Germinal center (tissue), 1 donor: Measurements from ENCODE around the gene VCP.

Source experiments
- DNase-seq: peaks from one replicate; pipeline ENCODE4 v3.0.0; 2012; ENCODE audit warnings: mixed read lengths, low spot score

Gene VCP

DNA sequence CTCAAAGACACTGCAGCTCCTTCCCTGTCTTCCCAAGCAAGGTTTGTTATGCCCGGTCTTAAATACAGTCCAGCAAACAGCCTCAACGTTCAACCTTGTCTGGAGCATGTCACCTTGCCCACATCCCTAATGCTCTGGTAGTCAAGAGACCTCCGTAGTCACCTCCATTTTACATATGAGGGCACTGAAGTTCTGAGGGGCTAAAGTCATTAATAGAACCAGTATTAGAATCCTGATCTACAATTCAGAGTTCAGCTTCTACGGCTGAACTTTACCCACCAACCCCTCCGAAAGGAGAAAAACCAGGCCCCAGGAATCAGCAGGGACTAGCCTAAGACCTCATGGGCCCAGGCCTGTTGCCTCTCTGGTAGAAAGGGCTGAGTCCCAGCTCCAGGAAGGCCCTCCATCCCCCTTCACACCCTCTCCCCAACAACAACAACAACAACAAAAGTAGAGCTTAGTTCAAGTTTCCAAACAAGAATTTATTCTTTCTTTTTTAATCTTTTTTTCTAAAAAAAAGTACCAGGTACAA, 31.3 kb upstream of the VCP start:
- DNase-seq: no peak

DNA sequence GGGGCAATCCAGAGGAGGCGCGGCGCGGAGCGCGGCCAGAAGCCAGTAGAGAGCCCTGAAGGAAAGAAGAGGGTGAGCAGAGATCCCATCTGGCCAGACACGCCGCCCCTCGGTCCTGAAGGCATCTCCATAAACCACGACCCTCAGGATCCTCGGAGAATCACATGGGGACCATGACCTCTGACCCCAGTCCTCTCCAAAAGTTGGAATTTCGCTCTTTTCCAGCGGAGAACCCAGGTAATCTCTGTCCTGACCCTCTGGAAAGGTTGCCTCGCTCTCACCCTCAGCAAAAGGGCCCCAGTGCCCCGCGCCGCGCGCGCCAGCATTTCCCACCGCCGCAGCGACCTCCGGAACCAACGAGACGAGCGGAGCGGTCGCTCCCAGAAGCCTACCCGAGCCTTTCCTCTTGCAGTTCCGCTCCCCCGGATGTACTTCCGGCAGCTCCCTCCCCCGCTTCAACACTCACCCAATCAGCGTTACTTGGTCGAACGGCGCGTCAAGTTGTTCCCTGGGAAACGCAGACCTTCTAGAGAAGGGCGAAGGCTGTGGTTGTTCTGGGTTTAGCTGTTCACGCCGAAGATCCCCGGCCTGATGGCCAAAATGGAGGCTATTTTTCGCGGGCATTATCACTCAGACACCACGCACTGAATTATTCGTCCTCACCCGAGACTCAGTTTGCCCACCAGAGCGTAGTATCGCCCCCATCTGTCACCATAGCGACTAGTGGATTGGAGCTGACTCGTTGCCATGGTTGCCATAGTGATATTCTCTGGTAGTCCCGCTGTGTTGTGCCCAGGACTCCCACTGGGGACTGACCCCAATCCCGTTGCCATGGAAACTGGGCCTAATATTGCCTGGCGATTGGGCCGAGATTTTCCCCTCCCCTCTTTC, 30.6 kb upstream of the VCP start, which contains the start of gene STOML2:
TSS of gene STOML2 (minus strand) at position 363 of the 891 bp plus-strand sequence. CDS start at position 326, 37 bp downstream.
- DNase-seq: peak; percentile 94

DNA sequence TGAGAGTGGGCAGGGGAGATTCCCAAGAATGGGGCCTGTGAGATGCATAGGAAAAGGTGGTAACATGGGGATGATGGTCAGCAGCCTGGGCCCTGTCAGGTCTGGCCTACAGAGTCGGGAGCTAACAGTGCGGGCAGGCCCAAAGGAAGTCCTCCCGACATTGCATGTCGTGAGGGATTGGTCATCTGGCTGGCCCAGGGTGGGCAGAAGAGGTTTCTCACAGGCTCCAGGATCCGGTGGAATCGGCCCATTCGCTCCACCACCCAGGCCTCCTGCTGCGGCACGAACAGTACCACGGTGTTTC, 30.0 kb upstream of the VCP start:
- DNase-seq: no peak

DNA sequence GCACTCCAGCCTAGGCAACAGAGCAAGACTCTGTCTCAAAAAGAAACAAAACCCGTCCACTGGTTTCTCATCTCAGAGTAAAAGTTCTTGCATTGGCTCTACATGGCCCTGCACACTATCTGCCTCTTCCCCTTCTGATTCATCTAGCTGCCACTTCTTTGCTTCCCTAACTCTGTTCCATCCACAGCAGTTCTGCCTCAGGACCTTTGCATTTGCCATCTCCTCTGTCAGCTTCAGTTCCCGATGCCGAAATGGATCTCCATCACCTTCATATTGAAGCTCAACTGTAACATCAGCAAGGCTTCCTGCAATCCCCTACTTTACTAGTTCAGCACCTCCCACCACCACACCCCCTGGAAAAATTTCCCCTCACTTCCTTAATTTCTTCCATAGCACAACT, 25.1 kb upstream of the VCP start:
- no peak for DNase-seq

DNA sequence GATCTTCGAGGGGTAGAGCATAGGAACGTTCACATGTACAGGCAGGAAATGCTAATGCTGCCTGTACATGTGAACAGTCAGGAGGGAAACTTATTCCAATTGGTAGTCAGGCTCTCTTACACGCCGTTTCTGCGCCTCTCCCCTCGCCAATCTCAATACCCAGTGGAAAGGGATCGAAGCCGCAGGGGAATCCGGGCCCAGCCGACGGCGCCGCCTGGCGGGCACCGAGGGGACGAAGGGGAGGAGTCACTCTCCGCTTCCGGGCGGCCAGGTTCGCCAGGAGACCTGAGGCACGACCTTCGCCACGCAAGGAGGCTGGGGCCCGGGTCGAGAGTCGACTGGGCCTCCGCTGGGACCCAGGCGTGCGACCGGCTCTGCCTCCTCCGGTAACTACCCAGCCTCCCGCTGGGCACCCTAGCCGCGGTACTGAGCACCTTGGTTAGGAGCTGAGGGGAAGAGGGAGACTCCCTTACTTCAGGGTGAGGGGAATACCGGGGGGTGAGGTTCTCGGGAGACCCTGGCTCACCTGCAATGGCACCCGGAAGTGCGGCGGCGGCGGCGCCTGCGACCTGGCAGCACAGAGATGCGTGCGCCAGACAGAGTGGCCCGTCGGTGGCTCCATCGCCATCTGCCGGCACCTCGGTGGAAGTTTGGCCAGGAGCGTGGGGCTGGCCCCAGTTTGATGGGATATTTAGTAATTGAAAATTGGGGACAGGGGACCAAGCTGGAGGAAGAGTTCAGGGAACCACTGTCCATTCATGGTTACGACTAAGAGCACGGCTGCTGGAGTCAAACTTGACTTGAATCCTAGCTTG, 23.8 kb upstream of the VCP start, which contains the start of gene PIGO:
TSS of gene PIGO (minus strand) at position 557 of the 815 bp plus-strand sequence. CDS start 1,026 bp downstream, outside the sequence.
- DNase-seq: peak; percentile 88

DNA sequence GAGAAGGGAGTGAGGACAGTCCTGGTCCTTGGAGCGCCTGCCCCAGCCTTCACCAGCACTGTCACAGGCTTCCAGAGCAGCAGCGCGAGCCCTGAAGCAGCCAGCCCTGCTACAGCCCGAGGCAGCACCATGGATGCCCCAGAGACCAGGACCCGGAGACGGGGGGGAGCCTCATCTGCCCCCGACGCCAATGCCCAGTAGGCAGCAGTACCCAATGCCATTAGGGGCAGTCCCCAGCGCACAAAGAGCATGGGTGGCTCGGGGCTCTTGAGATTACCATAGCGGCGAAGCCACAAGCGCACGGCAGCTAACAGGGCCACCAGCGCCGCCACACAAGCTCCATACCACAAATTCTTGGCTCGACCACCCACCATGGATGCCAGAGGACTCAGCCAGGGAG, 19.1 kb upstream of the VCP start:
- no peak for DNase-seq

DNA sequence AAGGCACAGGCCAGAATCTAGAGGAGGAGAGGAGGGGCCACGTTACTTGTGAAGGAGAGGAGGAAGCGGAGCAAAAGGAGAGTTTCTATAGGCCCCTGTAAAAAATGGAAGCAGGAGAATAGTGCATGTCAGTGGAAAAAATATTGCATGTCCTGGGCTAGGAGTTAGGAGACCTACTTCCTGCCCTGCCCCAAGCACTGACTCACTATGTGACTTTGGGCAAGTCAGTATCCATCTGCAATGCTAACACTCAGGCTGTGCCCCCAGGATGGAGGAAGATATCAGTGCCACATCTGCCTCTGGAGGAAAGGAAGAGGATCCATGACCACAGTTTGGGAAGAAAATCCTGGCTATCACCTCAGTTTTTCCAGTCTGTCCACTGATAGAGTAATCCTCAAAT, 17.0 kb upstream of the VCP start:
- DNase-seq: no peak

DNA sequence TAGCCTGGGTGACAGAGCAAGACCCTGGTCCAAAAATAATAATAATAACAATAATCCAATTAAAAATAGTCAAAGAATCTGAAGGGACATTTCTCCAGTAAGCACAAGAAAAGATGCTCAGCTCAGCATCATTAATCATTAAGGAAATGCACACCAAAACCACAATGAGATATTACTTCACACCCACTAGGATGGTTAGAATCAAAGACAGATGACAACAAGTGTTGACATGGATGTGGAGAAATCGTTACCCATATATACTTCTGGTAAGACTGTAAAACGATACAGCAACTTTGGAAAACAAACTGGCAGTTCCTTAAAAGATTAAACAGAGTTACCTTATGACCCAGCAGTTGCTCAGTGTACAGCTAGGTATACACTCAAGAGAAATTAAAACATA, 12.7 kb upstream of the VCP start:
- no peak for DNase-seq

DNA sequence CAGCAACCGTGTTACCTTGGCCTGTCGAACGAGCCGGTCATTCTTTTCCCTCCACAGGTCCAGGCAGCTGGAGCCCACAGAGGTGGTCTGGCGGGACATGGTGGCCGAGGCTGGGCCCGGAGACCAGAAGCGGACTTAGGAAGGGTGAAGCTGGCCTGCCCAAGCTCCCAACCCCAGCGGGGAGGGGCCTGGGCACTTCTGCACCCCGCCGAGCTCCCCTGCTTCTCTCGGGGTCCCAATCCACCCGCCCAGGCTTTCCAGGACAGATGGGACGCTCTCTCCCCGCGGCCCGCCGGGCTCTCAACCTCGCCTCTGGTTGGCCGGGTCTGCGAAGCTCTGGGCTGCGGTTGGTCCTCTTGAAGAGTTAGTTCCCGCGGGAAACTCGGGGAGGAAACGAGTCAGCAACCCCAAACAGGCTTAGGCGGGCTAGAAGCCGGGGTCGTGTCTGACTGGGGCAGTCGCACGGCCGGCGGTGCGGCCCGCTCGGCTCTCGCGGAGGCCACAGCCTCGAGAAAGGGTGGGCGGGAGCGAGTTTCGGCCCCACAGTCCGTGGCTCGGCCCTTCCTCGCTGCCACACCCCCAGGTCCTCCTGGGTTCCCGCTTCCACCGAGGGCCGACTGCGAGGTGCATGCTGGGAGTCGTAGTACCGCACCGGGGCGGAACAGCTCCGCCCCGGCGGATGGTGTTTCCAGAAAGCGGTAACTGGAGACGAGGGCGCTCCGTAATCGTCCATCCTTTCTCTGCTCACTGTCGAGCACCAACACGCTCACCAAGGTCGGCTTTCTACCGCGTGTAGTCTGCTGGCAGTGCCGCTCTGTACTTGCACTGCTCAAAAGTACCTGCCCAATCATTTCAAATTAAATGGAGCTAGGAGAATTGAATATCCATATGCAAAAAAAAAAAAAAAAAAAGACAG, 7.3 kb upstream of the VCP start, which contains the start of gene FANCG:
TSS of gene FANCG (minus strand) at position 517 of the 916 bp plus-strand sequence. CDS start at position 99, 418 bp downstream.
- peak; percentile 88 for DNase-seq

DNA sequence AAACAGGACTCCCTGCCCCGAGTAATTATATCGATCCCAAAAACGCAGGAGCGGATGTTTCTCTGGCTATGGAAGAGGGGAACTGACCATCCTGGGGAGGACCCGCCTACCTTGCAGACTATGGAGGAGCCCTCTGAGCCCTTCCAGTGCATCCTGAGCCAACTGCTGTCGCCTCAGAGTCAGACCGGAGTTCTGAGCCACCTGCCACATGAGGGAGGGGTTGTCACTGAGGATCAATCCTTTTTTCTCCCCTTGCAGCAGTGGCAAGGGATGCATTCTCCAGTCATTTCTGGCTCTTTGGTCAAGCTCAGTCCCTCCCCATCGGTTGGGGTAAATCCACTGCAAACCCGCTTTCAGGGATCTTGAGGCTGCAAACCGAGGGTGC, 6.6 kb upstream of the VCP start:
- no peak for DNase-seq

DNA sequence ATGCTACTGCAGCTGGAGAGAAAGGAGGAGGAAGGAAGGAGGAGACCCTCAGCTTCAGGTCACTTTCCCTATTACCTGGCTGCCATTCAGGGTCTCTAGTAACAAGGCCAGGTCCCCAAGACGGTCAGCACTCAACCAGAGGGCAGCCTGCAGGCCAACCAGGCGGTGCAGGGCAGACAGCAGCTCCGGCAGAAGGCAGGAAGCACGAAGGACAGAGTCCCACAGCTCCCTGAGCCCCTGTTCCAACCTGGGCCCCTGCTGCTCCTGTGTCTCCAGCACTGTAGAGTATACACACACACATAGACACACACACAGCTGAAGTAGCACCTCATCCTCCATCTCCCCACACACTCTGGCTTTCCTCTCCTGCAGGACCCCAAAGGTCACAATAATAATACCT, 5.6 kb upstream of the VCP start:
- no peak for DNase-seq

DNA sequence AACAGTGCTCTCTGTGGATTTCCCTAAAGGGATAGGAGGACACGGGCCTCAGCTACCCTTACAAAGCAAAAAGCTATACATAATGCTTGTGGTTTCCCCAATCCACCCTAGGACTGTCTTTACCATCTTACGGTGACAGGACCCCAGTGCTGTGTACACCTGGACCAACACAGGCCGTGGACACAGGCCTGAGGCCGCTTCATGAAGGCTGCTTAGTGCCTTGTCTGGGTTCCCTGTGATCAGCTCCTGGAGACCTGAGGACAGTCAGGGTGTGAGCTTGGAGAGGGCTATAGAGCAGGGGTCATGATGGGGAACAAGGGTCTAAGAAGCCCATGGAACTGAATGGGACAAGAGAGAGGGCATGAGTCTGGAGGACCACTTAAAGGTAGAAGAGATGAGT, 4.4 kb upstream of the VCP start:
- no peak for DNase-seq

DNA sequence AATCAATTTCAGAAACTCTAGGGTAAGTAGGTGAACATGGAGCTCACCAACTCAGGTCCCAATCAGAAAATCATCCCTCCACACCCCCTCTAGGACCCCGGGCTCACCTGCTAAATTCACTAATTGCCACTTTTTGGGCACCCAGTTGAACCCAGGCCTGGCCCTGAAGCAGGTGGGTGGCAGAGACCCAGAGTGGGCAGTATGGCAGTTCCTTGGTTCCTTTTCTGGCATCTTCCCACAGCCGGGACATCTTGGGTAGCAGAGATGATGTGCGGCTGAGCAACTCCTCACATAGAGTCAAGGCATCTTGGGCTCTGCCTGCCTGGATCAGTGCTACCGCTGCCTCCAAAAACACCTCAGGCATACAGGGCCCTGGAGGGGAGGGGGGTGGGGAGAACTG, 2.9 kb upstream of the VCP start:
- no peak for DNase-seq

DNA sequence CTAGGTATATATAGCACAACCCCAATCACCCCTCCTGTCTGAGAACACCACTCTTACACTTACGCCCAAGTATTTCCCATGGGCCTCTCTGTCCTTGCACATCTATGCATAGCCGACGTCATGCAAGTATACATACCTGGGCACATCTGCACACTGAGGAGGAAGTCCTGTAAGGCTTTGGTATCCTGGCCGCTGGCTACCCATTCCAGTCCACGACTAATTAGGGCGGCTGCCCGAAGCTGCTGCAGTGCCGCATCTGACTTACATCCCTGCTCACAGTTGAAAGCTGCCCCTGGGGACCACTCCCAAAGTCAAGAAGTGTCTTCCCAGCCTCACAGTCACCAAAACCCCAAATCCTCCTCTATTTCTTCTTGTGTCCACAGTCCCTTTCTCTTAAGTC, 2.4 kb upstream of the VCP start:
- no peak for DNase-seq

DNA sequence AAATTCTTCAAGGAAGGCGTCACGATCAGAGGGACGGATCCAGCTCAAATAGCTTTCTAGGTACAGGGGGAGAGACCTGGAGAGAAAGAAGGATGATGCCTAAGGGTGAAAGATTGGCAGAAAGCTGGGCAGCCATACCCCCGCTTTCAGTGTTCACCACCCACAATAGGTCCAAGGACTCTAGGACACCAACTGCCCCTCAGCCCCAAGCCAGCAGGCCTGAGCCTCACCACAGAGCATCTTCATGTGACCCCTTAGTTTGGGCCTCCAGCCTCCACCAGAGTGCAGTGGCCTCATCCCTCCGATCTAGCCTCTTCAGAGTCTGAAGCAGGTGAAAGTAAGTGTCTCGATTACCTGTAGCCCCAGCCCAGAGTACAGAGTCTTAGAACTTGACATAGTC, 1.7 kb upstream of the VCP start:
- no peak for DNase-seq

DNA sequence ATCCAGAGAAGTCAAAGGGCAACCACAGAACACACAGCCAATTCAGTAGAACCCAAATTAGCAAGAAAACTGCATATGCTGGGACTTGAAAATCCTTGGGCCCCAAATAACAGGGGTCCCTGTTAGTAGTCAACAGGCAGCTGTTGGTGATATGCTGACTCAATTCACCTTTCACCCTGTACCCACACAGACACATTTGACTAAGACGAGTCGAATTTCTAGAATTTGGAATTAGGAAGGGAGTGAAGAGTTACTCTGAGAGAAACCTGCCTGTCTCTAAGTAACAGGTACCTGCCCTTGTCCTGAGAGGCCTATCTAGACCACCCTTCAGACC, 821 bp upstream of the VCP start:
- no peak for DNase-seq

DNA sequence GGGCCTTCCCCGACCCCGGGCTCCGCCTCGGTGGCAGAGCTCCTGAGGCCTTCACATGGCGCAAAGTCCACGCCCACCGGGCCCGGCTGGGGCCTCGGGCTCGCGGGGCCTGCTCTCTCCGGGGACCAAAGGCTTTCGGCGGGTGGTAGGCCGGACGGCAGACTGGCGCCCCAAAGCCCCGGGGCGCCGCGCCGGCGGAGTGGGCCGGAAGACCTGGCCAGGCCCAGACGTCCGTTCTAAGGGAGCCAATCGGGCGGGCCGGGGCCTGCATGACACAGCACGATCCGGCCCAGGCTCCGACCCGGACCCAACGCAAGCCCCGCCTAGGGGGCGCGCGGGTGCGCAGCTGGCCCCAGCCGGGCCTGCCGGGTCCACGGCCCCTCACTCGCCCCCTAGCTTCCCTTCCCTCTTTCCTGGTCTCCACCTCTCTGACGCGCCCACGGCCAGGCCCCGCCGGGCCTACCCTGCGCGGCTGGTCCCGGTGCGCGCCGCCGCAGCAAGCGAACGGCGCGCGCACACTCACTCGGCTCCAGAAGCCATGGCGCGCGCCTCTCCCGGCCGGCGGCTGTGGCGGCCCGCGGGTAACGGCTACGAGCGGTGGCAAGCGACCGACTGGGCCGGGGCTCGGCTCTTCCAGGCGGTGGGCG, 488 bp downstream of the VCP start:
- DNase-seq: peak; percentile 87

DNA sequence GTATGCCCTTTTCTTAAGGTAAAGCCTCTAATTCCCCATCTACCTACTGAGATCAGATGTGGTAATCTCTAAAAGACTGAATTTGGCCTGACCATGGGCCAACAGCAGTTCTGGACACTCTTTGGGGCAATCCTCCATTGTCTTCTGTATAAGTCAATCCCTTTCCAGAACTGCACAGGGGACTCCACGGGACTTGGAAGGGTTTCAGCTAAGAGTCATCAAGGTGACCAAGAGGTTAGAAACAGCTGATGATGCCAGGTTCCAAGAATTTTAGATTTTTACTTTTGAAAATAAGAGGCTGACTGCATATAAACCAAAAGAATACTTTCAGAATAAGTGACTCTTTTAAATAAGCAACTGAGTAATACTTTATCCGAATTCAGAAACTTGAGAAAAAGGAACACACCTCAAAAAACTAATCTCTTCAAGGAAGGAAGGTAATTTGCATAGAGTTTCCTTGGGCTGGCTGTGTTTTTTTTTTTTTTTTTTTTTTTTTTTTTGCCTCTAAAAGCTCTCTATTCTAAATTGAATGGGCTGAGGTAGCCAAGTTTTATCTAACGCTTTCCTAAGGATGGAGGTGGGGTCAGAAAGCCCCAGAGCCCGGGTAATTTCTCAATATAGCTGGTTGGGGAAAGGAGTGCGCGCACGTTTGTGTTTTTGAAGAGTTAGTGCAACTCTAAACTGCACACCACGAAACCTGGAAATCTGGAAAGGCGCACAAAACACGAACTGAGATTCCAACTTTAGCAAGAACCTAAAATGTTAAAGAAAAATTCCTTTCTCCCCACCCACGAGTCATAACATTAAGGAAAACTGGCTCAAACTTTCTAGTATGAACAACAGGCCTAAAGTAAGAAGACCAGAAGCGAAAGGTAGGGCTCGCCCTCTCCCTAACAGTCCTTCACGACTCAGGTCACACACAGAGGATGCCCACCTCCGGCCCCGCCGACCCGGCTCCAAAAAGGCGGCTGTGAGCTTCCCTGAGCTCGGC, 1.3 kb downstream of the VCP start:
- DNase-seq: peak; percentile 50

DNA sequence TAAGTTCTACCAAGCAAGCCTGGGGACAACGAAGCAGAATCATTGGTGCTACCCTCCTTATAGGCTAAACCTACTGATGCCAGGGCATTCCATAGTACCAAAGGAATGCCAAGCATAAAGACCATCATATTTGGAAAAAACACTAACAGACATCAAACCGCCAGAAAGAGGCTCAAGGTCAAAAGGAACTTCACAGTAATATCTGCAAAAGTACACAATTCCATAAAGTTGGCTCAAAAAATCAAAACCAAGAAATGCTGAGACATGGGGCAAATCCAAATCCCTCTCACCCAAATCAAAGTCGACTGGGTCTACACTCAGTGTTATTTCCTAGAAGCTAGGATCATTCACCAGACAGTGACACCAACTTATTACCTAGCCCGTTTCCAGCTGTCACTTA, 3.4 kb downstream of the VCP start:
- DNase-seq: no peak

DNA sequence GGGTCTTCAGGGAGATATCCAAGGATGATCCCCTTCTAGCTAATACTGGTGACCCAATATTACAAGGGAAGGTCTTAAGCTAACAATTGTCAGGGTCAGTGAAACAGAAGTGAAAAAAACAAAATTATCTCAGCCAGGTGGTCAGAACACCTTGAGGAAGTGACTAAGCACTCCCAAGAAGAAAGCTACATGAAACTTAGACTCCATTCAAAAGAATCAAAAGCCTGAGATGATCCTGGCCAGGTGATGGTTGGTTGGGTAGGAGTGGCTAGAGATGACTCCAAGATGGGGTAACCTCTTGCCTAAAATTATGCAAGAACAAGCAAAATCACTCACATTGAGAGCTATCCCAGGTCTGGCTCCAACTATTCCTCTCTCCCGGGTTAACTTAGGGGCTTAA, 5.4 kb downstream of the VCP start:
- DNase-seq: no peak
